Lower leg skin (tissue), 3 donors: Measurements from ENCODE around the gene AK8.

Experiments used
- CTCF ChIP-seq, 3 donors: fragments of 450-650 bp; IDR thresholded peaks; one replicate each; pipeline ENCODE4 v1.5.1; 2016; ENCODE audit warnings: antibody characterized with exemption in 3 of 3, mild to moderate bottlenecking in 3 of 3, moderate library complexity in 2 of 3
- POLR2A ChIP-seq, 2 donors: fragments of 450-650 bp; IDR thresholded peaks; one replicate each; pipeline ENCODE4 v1.6.1; 2016 to 2017; ENCODE audit warnings: antibody characterized with exemption in 2 of 2, mild to moderate bottlenecking in 1 of 2, moderate library complexity in 1 of 2

GRCh38 chr9:132763574-132763973 is 114.5 kb downstream of the AK8 start:
- TF ChIP-seq POLR2A (IDR thresholded peaks at IDR 0.05), result no peak
- TF ChIP-seq CTCF (IDR thresholded peaks at IDR 0.05), result no peak
